AG09309 (cell line): ENCODE data around the gene SMIM13.
A peak's percentile ranks its signal among the peaks of the same experiment; 100 is the strongest.

ENCODE experiments used
- DNase-seq: peaks from one replicate; pipeline ENCODE4 v3.0.0-alpha.2; 2010; ENCODE audit warnings: low read depth
- H3K4me3 ChIP-seq: 2 replicates; pipeline ENCODE4 v1.5.1; 2011; ENCODE audit warnings: mild to moderate bottlenecking, low read depth, low read length, moderate library complexity; ENCODE audit not compliant: control insufficient read depth
- TF ChIP-seq, protein P1 (sequence below): IDR thresholded peaks from 2 replicates; pipeline ENCODE4 v1.5.1; 2011; ENCODE audit warnings: mild to moderate bottlenecking, low read depth, low read length, inconsistent platforms; ENCODE audit not compliant: insufficient read depth, control insufficient read depth; ENCODE audit errors: missing control alignments

Gene SMIM13

GRCh38 chr6:11171952-11172351, 78.3 kb downstream of the SMIM13 start:
- TF ChIP-seq, protein P1, sequence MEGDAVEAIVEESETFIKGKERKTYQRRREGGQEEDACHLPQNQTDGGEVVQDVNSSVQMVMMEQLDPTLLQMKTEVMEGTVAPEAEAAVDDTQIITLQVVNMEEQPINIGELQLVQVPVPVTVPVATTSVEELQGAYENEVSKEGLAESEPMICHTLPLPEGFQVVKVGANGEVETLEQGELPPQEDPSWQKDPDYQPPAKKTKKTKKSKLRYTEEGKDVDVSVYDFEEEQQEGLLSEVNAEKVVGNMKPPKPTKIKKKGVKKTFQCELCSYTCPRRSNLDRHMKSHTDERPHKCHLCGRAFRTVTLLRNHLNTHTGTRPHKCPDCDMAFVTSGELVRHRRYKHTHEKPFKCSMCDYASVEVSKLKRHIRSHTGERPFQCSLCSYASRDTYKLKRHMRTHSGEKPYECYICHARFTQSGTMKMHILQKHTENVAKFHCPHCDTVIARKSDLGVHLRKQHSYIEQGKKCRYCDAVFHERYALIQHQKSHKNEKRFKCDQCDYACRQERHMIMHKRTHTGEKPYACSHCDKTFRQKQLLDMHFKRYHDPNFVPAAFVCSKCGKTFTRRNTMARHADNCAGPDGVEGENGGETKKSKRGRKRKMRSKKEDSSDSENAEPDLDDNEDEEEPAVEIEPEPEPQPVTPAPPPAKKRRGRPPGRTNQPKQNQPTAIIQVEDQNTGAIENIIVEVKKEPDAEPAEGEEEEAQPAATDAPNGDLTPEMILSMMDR, result no peak

GRCh38 chr6:11172501-11173327, 79.1 kb downstream of the SMIM13 start:
- H3K4me3 ChIP-seq, result no peak overlapping the region
- DNase-seq, result no peak
- TF ChIP-seq, protein P1, result peak; percentile 82

More at GRCh38 chr6:11171952-11172351, 78.3 kb downstream of the SMIM13 start:
- H3K4me3 ChIP-seq, result no peak overlapping the region
- no peak for DNase-seq

- TF ChIP-seq, protein P1, result no peak
- no peak overlapping the region for H3K4me3 ChIP-seq
- DNase-seq, result no peak
Observed at GRCh38 chr6:11174242-11174611, 80.6 kb downstream of the SMIM13 start.

GRCh38 chr6:11177271-11177670, 83.6 kb downstream of the SMIM13 start:
- DNase-seq, result no peak
- no peak overlapping the region for H3K4me3 ChIP-seq
- TF ChIP-seq, protein P1, result no peak

DNA sequence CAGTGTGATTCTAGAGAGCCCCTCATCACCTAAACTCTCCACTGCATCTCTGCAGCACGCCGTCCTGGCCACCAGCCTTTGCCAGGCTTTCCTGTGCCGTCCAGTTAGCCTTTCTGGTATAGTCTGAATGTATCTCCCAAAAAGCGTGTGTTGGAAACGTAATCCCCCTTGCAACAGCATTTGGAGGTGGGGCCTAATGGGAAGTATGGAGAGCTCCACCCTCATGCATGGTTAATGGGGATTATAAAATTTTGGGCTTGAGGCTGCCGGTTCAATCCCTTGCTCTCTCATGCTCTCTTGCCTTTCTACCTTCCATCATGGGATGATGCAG, 85.4 kb downstream of the SMIM13 start:
- no peak overlapping the region for H3K4me3 ChIP-seq
- TF ChIP-seq, protein P1, result no peak

GRCh38 chr6:11179419-11180202, 86.0 kb downstream of the SMIM13 start:
- no peak overlapping the region for H3K4me3 ChIP-seq
- DNase-seq, result no peak
- TF ChIP-seq, protein P1, result no peak

More for the DNA sequence above, 85.4 kb downstream of the SMIM13 start:
- DNase-seq, result no peak
